Fibroblast of skin of right biceps (primary cell): ENCODE data around the gene CCDC91.
A peak's percentile ranks its signal among the peaks of the same experiment; 100 is the strongest.

ENCODE experiments used
- DNase-seq: peaks from one replicate; pipeline ENCODE4 v3.0.0-alpha.2; 2013

Gene CCDC91

DNA sequence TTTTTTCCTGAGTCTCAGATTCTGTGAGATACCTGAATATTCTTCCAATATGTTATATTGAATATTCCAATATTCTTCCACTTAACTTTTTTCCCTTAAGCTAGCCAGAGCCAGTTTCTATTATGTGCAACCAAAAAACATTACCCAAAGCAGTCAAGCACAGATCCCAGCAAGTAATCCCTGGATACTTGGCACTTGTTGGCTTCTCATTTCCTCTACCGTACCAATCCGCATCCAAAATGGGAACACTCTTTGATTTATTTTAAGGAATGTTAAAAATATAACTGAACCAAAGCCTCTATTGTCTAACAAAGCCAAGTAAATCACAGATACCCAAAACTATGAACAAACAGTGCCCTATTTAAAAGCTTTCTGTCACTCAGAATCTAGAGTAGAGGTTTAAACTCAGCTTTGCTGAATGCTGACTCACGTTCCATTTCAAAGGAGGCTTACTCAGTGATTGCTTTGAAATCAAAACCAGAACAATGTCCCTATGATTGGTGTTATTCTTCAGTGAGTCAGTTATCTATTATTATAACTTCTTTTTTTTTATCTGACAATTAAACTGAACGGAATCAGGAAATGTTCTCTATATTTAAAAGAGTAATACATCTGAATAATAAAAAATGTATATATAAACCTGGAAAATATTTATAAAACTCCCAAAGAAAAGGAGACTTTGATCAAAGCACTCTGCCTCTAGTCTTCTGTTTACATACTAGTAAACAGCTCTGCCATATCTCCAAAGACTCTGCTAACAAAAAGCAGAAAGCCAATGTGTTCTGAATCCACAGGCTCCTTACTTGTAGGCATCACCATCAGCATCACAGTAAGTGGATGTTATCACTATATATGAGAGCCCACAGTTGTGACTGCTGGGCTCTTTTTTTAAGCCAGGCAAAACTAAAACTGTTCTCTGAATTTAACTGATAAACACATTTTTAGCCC lies 360.8 kb downstream of the CCDC91 start:
- DNase-seq = peak; percentile 83

DNA sequence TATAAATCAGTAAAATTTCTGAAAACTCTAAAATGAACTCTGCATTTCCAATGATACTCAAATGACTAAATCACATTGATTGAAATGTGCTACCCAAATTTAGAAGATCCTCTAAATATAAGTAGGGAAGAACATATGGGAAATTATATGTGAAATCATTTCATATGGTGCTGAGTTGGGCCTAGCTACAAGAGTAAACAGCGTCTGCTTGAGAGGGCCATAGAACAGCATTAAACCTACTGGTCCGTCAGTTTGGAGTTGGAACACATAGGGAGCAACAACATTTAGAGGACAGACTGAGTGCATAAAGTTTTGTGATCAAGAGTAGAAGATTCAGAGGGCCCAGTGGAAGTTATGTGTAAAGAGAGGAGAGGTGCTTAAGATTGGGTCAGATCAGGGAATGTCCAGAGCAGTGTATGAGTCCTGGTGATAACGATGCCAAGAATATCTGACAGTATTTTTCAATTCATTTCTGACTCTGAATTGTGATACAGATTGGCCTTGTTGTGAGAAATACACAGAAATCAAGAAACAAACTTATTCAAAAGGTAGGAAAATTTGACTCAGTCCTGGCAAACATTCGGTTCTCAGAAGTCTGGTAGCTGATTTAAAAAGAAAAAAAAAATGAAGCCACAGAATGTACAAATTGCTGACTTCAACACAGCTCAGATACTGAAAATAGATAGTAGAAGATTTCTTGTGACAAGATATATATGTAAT lies 362.2 kb downstream of the CCDC91 start:
- no peak for DNase-seq

DNA sequence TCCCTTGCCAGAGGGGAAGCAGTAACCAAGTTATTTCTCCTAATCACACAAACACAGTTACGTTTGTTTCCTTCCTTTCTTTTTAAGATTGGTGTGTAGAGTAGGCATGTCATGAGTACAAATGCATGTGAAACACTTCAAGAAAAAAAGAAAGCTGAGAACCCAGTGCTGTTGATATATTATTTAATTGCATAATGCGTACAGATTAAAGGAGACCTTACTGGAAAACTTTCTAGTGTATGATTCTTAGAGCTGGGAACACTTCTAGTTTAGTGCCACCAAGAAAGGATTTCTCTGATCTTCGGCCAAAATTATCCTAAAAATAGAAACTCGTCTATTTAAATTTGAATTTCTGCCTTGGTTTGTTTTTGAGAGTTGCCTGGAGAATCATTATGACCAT lies 365.5 kb downstream of the CCDC91 start:
- DNase-seq = no peak

DNA sequence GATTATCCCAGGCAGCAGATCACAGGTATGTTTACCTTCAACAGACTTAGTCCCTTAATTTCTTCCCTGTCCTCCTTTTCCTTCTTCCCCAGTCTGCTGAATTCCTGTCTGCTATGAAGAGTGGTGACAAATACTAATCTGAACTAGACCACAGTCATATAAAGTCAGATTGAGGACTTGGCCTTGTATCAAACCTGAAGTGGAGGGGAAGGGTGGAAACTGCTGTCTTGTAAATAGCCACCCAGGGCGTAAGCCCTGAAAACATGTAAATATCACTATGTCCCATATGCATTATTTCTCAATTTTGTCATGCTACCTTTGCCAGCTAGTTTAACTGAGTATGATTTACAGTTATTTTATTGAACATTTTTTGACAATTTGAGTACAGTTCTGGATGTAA lies 368.0 kb downstream of the CCDC91 start:
- DNase-seq = no peak

DNA sequence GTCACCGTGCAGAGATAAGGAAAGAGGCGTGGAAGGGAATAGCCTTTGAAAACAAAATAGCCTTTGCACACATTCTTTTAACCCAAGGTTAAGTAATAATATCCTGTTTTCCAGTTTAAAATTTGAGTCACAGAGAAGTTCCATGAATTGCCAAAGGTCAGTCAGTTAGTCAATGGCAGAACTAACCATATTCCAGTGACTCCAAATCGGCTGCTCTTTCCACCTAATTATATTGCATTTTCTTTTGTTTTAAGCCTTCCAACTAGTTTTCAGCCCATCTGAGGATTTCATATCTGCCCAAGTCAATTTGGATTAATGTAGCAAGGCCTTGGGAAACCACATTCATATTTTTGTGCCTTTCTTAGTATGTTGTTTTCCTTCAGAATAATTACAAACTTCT lies 373.0 kb downstream of the CCDC91 start:
- DNase-seq = no peak

DNA sequence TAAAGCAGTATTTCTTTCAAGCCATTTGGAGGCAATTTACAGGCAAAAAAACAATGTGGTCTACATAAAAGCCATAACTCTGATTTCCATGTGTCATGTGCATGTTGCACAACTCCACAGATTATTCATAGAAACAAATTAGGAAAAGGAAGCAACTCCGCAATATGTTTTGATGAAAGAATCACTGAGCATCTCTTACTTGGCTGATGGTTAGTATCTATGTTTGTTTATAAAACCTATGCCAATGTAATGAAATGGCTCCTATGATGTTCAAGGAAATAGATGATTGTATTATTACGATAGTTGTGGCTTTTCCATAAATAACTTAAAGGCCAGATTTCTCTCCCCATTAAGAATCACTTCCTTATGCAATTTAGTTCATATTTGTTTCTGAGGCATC lies 373.7 kb downstream of the CCDC91 start:
- peak; percentile 83 for DNase-seq

DNA sequence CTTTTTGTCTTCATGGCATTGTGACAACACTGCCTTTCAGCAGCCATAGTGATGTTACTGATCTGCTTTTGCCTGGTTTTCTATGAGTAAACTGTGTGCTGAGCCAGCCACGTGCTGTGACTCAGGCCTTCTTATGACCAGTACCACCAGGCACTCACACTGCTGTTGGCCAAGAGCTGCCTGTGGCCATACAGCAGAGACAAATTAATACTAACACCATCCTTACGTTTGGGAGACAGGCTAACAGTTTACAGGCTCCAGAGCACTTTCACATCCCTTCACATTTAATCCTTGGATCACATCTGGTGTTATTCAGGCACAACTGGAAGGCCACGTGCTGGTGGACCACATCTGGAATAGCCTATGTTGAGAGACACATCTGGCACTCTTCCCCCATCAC lies 377.9 kb downstream of the CCDC91 start:
- peak; percentile 90 for DNase-seq

DNA sequence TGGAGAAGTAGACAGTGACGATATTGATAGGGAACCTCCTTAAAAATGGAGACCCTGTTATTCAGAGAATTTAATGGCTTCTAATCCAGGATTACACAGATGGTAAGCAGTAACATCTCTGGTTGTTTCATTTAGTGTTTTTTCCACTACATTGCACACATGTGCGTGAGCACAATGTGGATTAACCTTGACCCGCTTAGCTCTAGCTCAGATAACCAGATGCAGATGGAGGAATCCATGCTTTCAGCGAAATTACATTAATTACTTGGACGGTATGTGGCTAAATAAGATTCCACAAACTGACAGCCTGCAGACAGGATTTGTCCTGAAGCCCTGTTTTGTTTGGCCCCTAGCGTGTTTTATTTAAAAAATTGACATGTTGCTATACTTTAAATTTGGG lies 378.4 kb downstream of the CCDC91 start:
- peak; percentile 72 for DNase-seq

DNA sequence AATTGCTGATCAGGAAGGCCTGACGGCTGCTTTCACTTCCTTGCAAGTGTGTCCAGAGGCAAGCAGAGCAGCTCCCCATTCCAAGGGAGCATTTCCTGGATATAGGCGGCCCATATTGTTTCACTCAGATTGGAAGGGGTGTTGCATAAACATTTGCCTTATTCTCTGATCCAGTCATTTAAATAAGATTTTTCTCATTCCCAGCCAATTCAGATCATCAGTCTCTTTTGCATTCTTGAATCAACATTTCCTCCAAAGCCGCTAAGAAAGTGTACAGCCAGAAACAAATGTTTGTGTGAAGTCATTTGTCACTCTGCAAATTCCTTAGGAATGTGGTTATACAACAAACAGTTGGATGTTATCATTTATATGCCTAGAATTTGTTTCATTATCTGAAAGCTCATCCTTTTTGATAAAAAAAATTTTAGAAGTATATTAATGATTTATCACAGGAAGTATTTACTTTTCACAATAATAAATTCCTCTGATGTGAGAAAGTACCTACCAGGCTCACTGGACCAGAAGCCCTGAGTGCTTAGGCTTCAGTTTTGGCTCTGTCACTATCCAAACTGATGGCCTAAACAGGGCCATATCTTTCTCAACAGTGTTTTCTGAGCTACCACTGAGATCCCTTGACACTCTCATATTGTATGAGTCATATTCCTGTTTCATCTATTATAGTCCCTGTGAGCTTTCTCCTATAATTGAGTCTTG lies 379.6 kb downstream of the CCDC91 start:
- peak; percentile 94 for DNase-seq

DNA sequence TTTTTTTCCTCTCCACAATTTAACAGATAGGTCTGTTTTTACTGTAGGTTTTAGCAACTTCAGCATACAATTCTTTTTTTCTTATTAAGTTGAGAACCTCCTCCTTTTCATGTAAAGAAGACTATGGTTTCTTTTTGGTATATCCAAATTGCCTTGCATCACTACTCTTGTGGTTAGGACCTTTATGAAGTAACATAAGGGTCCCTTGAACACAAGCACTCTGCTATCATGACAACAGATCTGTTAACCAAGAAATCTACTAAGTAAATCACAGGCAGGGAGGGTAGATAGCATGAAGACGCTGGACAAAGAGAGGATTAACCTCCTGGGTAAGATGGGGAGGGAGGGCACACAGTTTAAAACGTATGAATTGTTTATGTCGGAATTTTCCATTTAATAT lies 380.6 kb downstream of the CCDC91 start:
- no peak for DNase-seq

DNA sequence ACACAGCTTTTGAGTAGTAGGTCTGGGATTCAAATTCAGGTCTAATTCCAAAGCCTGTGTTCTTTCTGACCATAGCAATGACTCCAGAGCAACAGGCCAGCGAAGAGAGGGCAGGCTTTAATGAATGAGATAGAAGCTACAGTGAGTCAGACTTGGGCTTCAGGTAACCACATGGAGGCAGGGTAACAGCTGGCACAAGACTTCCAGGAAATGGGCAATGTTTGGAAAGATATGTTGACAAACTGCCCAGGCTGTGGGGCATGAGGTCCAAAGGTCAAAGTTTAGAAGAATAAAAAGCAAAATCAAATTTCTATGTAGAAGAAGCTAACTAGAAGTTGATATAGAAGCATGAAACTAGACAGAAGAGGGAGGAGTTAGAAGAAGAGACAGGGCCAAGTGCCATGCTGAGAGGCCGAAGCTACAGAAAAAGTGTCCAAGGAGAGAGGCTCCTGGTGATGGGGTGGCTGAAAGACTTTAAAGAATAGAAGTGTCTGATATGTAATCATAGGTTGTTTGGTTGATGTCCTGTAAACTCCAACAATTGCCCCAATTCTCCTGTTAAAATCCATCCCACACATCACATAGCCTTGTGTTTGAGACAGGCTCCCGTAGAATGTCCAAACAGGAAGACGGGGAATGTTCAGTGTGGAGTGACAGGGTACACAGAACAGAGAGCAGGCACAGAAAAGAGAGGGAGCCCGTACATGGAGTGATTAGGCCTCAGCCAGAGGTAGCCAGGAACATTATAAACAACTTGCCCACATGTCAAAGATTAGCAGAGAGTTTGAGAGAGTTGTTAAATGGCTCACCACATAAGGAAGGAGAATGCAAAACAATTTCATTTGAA lies 384.7 kb downstream of the CCDC91 start:
- DNase-seq = no peak

DNA sequence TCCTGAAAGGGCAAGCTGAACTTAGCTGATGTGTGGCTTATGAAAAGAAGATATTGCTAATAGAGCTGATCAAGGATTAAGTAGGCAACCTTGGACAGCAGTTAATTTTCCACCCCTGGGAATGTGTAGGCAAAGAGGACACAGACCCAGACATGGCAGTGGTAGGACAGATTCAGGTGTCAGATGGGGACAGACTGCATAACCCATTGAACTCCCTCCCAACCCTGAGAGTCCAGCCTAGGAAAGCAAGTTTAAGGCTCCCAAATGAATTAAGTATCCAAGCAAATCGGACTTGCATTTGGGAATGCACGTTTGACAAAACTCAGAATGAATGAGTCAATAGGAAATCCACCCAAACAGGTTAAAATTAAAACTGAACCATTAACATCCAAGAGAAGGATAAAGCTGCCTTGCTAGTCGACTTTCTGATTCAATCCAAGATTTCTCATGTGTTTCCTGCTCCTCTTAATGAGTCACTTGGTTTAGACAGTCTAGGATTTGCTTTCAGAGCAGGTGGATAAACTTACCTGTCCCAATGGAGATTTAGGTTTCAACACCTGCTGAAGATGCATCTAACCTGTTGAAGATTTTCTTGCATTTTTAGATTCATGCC lies 385.4 kb downstream of the CCDC91 start:
- DNase-seq = no peak

DNA sequence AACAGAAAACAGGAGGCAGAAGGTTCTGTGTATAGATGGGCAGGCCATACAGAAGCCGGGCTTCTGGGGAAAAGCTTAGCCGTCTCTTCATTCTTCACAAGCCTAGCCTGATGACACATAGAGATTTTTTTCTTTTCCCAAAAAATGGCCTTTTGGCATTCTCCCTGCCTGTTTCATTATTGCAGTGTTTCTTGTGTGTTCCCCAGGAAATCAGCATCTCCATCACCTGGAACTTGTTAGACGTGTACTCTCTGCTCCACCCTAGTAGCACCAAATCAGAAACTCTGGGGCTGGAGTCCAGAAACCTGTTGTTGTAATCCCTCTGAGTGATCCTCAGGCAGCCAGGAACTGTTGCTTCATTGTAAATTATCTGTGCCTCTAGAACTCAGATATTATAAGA lies 388.1 kb downstream of the CCDC91 start:
- DNase-seq = peak; percentile 51

DNA sequence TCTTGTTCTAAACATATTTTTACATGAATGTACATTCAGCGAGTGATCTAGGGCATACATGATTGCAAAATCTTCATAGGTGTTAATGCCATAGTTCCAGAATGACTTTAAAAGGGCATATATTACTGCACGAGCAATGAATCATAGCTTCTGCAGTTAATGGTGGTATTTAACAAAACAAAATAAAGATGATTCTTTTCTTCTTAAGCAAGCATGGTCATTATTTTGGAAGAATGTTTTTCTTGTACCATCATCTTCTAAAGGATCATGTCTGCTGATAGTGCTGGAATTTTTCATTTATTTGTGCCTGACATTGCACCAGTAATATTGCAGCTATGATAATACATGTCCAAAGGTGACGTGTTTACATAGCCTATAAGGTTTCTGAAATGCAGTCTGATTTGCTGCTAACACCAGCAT lies 388.6 kb downstream of the CCDC91 start:
- peak; percentile 59 for DNase-seq

DNA sequence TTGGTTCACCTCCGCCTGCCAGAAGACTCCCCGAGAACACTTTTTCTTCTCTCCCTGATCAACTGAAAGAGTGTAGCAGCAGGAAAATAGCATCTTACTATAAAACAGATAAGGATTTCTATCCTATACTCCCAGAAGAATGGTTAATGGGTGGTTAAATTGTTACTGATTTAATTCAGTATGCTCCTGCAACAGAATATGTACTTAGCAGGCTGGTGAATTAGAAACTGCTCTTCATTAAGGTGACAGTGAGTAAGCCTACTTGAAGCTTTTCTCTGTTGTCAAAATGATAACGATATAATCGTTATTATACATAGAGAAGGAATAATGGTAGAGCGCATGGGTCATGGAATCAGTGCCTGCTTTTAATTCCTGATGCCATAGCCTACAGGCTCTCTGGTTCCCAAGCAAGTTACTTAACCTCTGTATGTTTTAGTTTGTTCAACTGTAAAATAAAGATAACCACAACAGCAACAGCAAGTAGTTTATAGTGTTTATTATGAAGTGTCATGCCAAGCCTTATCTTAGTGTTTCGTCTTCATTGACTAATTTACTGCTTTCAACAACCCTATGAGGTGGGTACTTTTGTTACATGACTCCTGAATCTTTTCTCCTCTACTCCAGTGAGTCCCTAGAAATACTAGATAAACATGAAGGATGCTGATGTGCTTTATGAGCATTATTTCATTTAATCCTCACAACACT lies 392.6 kb downstream of the CCDC91 start:
- no peak for DNase-seq

DNA sequence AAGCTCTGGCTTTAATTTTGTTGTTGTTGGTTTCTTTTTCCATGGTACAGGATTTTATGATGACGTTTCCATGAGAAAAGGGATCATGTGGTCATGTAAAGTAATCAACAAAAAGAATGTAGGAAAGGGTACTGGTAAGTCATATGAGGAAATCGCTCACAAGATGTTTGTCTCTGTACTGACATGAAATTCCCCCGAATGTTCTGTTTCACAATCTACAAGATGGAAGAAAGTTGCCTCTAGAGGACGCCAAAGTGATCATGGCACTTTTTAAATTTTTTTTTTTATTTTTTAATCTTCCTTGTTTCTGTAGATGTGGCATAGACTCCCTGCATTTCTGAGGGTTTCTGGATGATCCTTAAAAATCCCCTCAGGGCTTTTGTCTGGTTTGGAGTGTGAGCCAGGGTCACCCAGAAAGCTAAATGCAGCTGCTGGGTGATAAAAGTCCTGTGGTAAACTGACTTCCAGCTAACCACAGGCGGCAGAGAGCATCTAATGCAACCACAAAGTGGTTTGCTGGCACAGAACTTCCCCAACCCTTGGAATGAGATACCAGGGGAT lies 393.5 kb downstream of the CCDC91 start:
- DNase-seq = peak; percentile 30

DNA sequence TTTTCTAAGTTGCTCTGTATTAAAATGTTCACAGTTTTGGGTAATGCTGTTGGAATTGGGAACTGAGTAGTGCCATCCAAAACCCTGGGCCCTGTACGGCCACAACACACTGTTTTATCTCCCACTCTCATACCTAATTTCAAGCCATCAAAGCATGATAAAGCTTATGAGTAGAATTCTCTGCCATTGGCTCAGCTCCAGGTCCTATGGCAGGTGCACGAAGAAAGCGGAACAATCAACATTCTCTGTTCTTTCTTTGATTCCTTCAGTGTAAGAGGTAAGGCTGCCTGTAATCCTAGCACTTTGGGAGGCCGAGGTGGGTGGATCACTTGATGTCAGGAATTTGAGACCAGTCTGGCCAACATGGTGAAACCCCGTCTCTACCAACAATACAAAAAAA lies 394.9 kb downstream of the CCDC91 start:
- no peak for DNase-seq

DNA sequence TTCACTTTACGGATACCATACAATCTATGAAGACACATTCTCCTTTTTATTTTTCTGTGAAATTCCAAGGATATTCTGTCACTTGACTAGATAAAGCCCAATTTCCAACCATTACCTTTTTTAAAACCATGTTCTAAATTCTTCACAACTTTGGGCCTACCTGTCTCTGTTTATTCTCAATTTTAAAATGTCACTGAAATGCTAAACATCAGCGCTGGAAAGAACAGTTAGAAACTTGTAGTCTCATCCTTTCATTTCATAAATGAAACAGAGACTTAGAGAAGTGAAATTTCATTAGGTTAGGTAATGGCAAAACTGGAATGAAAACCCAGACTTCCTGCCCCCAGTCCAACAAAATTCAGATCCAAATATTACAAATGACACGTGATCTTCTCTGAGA lies 396.2 kb downstream of the CCDC91 start:
- no peak for DNase-seq

DNA sequence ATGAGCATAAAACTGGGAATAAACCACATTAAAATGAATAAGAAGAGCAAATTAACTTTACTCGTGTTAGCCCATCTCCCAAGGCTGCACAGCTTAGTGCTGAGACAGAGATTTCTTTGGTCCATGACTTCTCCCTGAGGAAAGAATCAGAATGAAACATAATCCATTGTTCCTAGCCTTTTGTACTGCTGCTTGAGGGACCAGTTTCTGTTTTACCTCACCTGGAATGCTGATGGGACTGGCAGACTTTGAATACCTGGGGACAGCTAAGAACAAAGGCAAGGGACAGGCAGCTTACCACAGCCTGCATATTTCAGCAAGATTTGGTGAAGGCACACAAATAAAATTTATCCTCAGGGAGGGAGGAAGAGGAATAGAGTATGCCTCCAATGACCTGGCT lies 401.6 kb downstream of the CCDC91 start:
- no peak for DNase-seq
